ENCODE data around the gene CD44. TPM values are rescaled to one million over a fixed set of nuclear protein-coding genes. Genes with fewer than 3 reads are reported as not detected.

Gene CD44
- total RNA-seq, 1 donor from 2014 or later = 14.0 TPM

DNA sequence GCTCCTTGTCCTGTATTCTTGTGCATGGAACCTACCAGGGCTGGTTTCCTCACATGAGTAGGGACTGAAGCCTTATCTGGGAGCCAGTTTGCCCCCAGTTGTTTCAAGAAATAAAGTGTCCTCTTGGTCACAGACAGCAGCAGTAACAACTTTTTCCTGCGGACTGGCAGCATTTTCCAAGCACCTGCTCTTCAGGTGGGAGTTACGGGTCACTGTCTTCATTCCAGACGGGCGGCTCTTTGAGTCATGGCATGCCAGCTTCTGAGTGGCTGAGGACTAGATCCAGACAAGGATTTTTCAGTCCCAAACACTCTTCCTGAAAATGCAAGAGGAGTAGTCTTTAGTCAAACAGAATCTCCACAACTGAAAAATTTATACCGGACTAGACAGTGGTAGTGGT, 2.7 kb upstream of the CD44 start:
- TF ChIP-seq CTCF (IDR thresholded peaks at IDR 0.05; ENCODE audit: borderline replicate concordance) = no peak
- H3K36me3 ChIP-seq = no peaks in the 10 kb centered on the region
- DNase-seq = no peak

DNA sequence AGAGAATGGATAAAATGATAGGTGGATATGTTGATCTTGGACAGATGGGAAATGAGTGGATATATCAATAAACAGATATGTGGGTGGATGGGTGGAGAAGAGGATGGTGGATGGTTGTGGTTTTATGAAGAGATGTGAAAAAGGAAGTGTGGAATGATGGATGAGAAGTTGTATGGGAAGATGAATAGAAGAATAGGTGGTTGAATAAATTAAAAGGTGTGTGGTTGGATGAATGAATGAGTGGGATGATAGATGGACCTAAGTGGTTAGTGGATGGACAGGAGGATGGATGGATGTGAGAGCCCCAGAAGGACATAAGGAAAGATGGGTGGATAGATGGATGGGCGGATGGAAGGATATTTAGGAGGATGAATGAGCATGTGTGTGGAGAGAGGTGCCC, 913 bp upstream of the CD44 start:
- H3K36me3 ChIP-seq = no peaks in the 10 kb centered on the region
- intact Hi-C loops (cut with micrococcal nuclease) = no loop called here
- H3K27ac ChIP-seq (replicated peaks) = no peak overlapping the region
- peak overlapping the region; percentile 78 for H3K4me3 ChIP-seq
- peaks cover 35% of the 10 kb centered on the region for H3K4me1 ChIP-seq
- TF ChIP-seq CTCF (IDR thresholded peaks at IDR 0.05; ENCODE audit: borderline replicate concordance) = no peak
- peaks cover 18% of the 10 kb centered on the region for H3K27me3 ChIP-seq (ENCODE audit: low read depth)
- no peaks in the 10 kb centered on the region for H3K9me3 ChIP-seq (replicated peaks)
- no peak for DNase-seq

More for the DNA sequence above, 2.7 kb upstream of the CD44 start:
- Histone ChIP-seq H3K9me3 (replicated peaks) (no peaks in the 10 kb centered on the region), H3K4me3 (no peak overlapping the region), H3K27me3 (ENCODE audit: low read depth) (peaks cover 18% of the 10 kb centered on the region), H3K4me1 (peaks cover 28% of the 10 kb centered on the region), H3K27ac (replicated peaks) (no peak overlapping the region)
- intact Hi-C loops (cut with micrococcal nuclease) = no loop called here

DNA sequence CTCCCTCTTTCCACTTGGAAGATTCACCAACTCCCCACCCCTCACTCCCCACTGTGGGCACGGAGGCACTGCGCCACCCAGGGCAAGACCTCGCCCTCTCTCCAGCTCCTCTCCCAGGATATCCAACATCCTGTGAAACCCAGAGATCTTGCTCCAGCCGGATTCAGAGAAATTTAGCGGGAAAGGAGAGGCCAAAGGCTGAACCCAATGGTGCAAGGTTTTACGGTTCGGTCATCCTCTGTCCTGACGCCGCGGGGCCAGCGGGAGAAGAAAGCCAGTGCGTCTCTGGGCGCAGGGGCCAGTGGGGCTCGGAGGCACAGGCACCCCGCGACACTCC, 397 bp upstream of the CD44 start:
- intact Hi-C loops (cut with micrococcal nuclease) = no loop called here
- Histone ChIP-seq H3K4me3 (peak overlapping the region; percentile 78), H3K27me3 (ENCODE audit: low read depth) (peaks cover 18% of the 10 kb centered on the region), H3K27ac (replicated peaks) (peak overlapping the region; percentile 76), H3K36me3 (no peaks in the 10 kb centered on the region), H3K9me3 (replicated peaks) (no peaks in the 10 kb centered on the region), H3K4me1 (peaks cover 35% of the 10 kb centered on the region)
- no peak for DNase-seq
- no peak for TF ChIP-seq CTCF (IDR thresholded peaks at IDR 0.05; ENCODE audit: borderline replicate concordance)

GRCh38 chr11:35139722-35140282, 831 bp downstream of the CD44 start:
- H3K27ac ChIP-seq (replicated peaks) = peak overlapping the region; percentile 76
- intact Hi-C loops (cut with micrococcal nuclease) = no loop called here
- no peaks in the 10 kb centered on the region for H3K9me3 ChIP-seq (replicated peaks)
- peaks cover 35% of the 10 kb centered on the region for H3K4me1 ChIP-seq
- H3K27me3 ChIP-seq (ENCODE audit: low read depth) = peaks cover 18% of the 10 kb centered on the region
- H3K36me3 ChIP-seq = no peaks in the 10 kb centered on the region
- DNase-seq = no peak
- peak overlapping the region; percentile 78 for H3K4me3 ChIP-seq
- TF ChIP-seq CTCF (IDR thresholded peaks at IDR 0.05; ENCODE audit: borderline replicate concordance) = no peak

GRCh38 chr11:35141071-35141470, 2.1 kb downstream of the CD44 start:
- intact Hi-C loops (cut with micrococcal nuclease) = no loop called here
- Histone ChIP-seq H3K27me3 (ENCODE audit: low read depth) (peaks cover 18% of the 10 kb centered on the region), H3K4me3 (peak overlapping the region; percentile 78), H3K36me3 (no peaks in the 10 kb centered on the region), H3K9me3 (replicated peaks) (no peaks in the 10 kb centered on the region), H3K27ac (replicated peaks) (peak overlapping the region; percentile 19), H3K4me1 (peaks cover 35% of the 10 kb centered on the region)
- no peak for TF ChIP-seq CTCF (IDR thresholded peaks at IDR 0.05; ENCODE audit: borderline replicate concordance)
- no peak for DNase-seq
